Keratinocyte (primary cell): ENCODE measurements around the gene MRPS21. TPM values are rescaled to one million over a fixed set of nuclear protein-coding genes. Genes with fewer than 3 reads are reported as not detected.

Experiments
- DNase-seq: peaks from one replicate; pipeline ENCODE4 v3.0.0-alpha.2; 2011; ENCODE audit warnings: low read depth, missing footprints, low spot score
- FAIRE-seq: peaks from 2 replicates; lab custom pipeline; 2011; peaks lifted over from hg19 to GRCh38; lab: Jason Lieb, UNC
- H2AFZ ChIP-seq: 2 replicates; pipeline ENCODE4 v1.6.0; 2012; ENCODE audit warnings: low read length, control low read depth, inconsistent platforms; ENCODE audit not compliant: control insufficient read depth
- H3K27ac ChIP-seq: 2 replicates; pipeline ENCODE4 v1.5.1; 2011; ENCODE audit warnings: low read length; ENCODE audit not compliant: control insufficient read depth, insufficient read depth
- H3K27me3 ChIP-seq: 3 replicates; pipeline ENCODE4 v1.6.0; 2011; ENCODE audit warnings: low read length; ENCODE audit not compliant: control insufficient read depth, insufficient read depth; ENCODE audit errors: extremely low read depth
- H3K36me3 ChIP-seq, 2 experiments: 2 replicates in 1 of 2; 3 replicates in 1 of 2; pipeline ENCODE4 v1.5.1; 2011; ENCODE audit warnings: low read length in 2 of 2, mild to moderate bottlenecking in 1 of 2; ENCODE audit not compliant: control insufficient read depth in 2 of 2, insufficient read depth in 2 of 2; ENCODE audit errors: extremely low read depth in 1 of 2
- H3K4me1 ChIP-seq: 3 replicates; pipeline ENCODE4 v1.5.1; 2011; ENCODE audit warnings: low read length; ENCODE audit not compliant: control insufficient read depth, insufficient read depth; ENCODE audit errors: extremely low read depth
- H3K4me2 ChIP-seq: 3 replicates; pipeline ENCODE4 v1.6.0; 2011; ENCODE audit warnings: low read depth, low read length; ENCODE audit not compliant: control insufficient read depth, insufficient read depth; ENCODE audit errors: extremely low read depth
- H3K4me3 ChIP-seq, 3 experiments: fragments of 200-600 bp in 1 of 3; sonication (generic) in 1 of 3; 2 replicates in 2 of 3; 3 replicates in 1 of 3; pipeline ENCODE4 v1.5.1; 2011 to 2016; ENCODE audit warnings: low read length in 3 of 3, mild to moderate bottlenecking in 3 of 3, control low read depth in 2 of 3, inconsistent platforms in 1 of 3, low read depth in 1 of 3, mixed read lengths in 1 of 3, mixed run types in 1 of 3, moderate library complexity in 1 of 3; ENCODE audit not compliant: control insufficient read depth in 2 of 3, insufficient read depth in 2 of 3; ENCODE audit errors: extremely low read depth in 1 of 3
- H3K79me2 ChIP-seq: 2 replicates; pipeline ENCODE4 v1.6.0; 2012; ENCODE audit warnings: low read length; ENCODE audit not compliant: control insufficient read depth, insufficient read depth
- H3K9ac ChIP-seq: 3 replicates; pipeline ENCODE4 v1.6.0; 2011; ENCODE audit warnings: low read length; ENCODE audit not compliant: control insufficient read depth, insufficient read depth; ENCODE audit errors: extremely low read depth
- H3K9me1 ChIP-seq: 3 replicates; pipeline ENCODE4 v1.6.0; 2011; ENCODE audit warnings: low read length; ENCODE audit not compliant: control insufficient read depth, insufficient read depth; ENCODE audit errors: extremely low read depth
- H3K9me3 ChIP-seq: 2 replicates; pipeline ENCODE4 v1.5.1; 2012; ENCODE audit warnings: low read depth, low read length; ENCODE audit not compliant: control insufficient read depth
- H4K20me1 ChIP-seq: 3 replicates; pipeline ENCODE4 v1.6.0; 2011; ENCODE audit warnings: low read length; ENCODE audit not compliant: control insufficient read depth, insufficient read depth; ENCODE audit errors: extremely low read depth
- EZH2 ChIP-seq: IDR thresholded peaks from one replicate; pipeline ENCODE4 v1.6.1; 2012; ENCODE audit warnings: inconsistent platforms, mild to moderate bottlenecking, low read length, moderate library complexity
- dilution Hi-C: fragments of 300-500 bp; cut with MboI; formaldehyde crosslinking; loops from one replicate; pipeline ENCODE4 v1.7.0; 2020; ENCODE audit warnings: low sequenced_read_pairs; ENCODE audit not compliant: extremely low pct_ligation_motif_present
- polyA minus RNA-seq, 3 experiments: library from RNA; depleted of rRNA, polyadenylated mRNA; stranded (reverse); fragments of >200 nt; gene quantifications; 1 replicate in 1 of 3; 2 replicates in 1 of 3; 3 replicates in 1 of 3; pipeline ENCODE4 v1.2.3, GENCODE V29; 2011
- polyA plus RNA-seq, 5 experiments: library from polyadenylated mRNA; depleted of rRNA in 3 of 5; stranded (reverse) in 3 of 5; stranded (forward) in 1 of 5; unstranded in 1 of 5; fragments of >200 nt; gene quantifications; 1 replicate in 1 of 5; 2 replicates in 3 of 5; 3 replicates in 1 of 5; pipeline versions ENCODE4 v1.2.1 to v1.2.3, GENCODE V29; 2011 to 2012; ENCODE audit warnings: missing spikeins in 2 of 5, low read depth in 1 of 5, low replicate concordance in 1 of 5
- TF ChIP-seq, protein P1 (sequence below), 3 experiments: IDR thresholded peaks in 1 of 3; conservative IDR thresholded peaks in 1 of 3; optimal IDR thresholded peaks in 1 of 3; 2 replicates in 2 of 3; 3 replicates in 1 of 3; pipeline versions ENCODE3 to v1.5.1; 2011; ENCODE audit warnings: low read length in 3 of 3, mild to moderate bottlenecking in 3 of 3, moderate library complexity in 2 of 3, control low read depth in 1 of 3, inconsistent platforms in 1 of 3; ENCODE audit not compliant: insufficient read depth in 2 of 3; ENCODE audit errors: extremely low read depth in 1 of 3

MRPS21 gene
- 82.5 to 159 TPM (median 149 TPM) in 3 replicates for polyA plus RNA-seq
- polyA plus RNA-seq (2011; ENCODE audit: low read depth): 109 TPM
- polyA plus RNA-seq (2011; cell fraction: cytosol; rRNA removed): 84.0 and 99.5 TPM in 2 replicates
- 99.7 and 104 TPM in 2 replicates for polyA plus RNA-seq (2011; cell fraction: nucleus; rRNA removed)
- 79.4 and 106 TPM in 2 replicates for polyA plus RNA-seq (2012; ENCODE audit: low replicate concordance)
- 10.4 to 25.6 TPM (median 21.6 TPM) in 3 replicates for polyA minus RNA-seq
- 28.2 TPM for polyA minus RNA-seq (2011; cell fraction: cytosol; rRNA and poly(A)+ RNA removed)
- polyA minus RNA-seq (2011; cell fraction: nucleus; rRNA and poly(A)+ RNA removed): 7.7 and 11.6 TPM in 2 replicates

DNA sequence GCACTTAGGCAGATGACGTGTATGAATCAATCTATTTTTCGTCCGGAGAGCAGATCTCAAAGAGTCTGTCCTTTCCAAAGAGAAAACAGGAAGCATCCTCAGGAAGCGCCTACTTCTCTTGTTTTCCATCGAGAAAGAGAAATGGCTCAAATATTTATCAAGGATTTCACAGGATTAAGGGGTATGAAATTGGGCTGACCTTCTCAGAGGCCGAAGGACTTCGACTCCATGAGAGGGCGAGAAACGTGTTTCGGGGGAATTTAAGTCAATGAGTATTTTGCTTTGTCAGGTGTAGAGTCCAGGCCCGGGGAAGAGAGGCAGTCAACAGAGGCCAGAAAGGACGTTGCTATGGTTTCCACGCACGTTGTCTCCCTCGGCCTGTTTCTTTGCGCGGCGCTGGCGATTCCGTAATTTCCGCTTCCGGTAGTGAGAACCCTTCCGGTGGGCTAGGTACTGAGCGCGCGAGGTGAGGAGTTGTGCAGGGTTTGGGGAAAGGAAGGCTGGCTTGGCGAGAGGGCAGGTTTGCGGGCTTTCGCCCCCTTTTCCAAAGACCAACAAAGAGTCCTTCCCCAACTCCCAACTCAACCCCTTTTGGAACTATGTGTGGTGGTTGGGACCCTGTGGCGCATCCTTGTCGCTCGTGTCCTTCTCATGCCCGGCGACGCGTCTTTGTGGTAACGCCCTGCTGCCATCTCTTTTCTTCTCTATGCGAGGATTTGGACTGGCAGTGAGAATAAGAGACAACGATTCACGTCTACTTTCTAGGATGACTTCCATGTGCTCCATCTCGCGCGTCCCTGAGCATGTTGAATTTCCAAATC, at the start of gene MRPS21:
MRPS21 (plus strand) TSS at position 429 of the 821 bp plus-strand sequence. CDS start 506 bp downstream, outside the sequence.
- Histone ChIP-seq H3K27me3 (no peaks in the 10 kb centered on the region), H3K4me2 (peak within 1 kb of the TSS; percentile 94), H3K9me3 (no peaks in the 10 kb centered on the region), H3K4me3 (peak within 1 kb of the TSS; percentile 66 to 98 (median 79)), H3K4me1 (peaks cover 12% of the 10 kb centered on the region), H3K27ac (peak within 1 kb of the TSS; percentile 89), H2AFZ (peak within 1 kb of the TSS; percentile 91), H4K20me1 (no peaks in the 10 kb centered on the region), H3K79me2 (peaks cover 38% of the 10 kb centered on the region), H3K9me1 (no peaks in the 10 kb centered on the region), H3K36me3 (peaks cover 9 to 10% of the 10 kb centered on the region in 2 experiments), H3K9ac (peak within 1 kb of the TSS; percentile 91)
- DNase-seq (no peak), FAIRE-seq (peak; percentile 53)
- TF ChIP-seq, protein P1, sequence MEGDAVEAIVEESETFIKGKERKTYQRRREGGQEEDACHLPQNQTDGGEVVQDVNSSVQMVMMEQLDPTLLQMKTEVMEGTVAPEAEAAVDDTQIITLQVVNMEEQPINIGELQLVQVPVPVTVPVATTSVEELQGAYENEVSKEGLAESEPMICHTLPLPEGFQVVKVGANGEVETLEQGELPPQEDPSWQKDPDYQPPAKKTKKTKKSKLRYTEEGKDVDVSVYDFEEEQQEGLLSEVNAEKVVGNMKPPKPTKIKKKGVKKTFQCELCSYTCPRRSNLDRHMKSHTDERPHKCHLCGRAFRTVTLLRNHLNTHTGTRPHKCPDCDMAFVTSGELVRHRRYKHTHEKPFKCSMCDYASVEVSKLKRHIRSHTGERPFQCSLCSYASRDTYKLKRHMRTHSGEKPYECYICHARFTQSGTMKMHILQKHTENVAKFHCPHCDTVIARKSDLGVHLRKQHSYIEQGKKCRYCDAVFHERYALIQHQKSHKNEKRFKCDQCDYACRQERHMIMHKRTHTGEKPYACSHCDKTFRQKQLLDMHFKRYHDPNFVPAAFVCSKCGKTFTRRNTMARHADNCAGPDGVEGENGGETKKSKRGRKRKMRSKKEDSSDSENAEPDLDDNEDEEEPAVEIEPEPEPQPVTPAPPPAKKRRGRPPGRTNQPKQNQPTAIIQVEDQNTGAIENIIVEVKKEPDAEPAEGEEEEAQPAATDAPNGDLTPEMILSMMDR (optimal IDR thresholded peaks at IDR 0.05 in 1 of 3, IDR thresholded peaks at IDR 0.05 in 1 of 3, conservative IDR thresholded peaks at IDR 0.05 in 1 of 3; ENCODE audit: extremely low read depth in 1 of 3, insufficient read depth in 2 of 3, low read length in 3 of 3): no peak
- TF ChIP-seq EZH2: no peak
- dilution Hi-C loops: no loop called here

GRCh38 chr1:150249936-150250335, 43.7 kb upstream of the MRPS21 start:
- H2AFZ ChIP-seq: no peak overlapping the region
- H3K79me2 ChIP-seq: no peaks in the 10 kb centered on the region
- no peak overlapping the region for H3K4me2 ChIP-seq
- no peaks in the 10 kb centered on the region for H4K20me1 ChIP-seq
- DNase-seq: no peak
- H3K27ac ChIP-seq: no peak overlapping the region
- no peaks in the 10 kb centered on the region for H3K27me3 ChIP-seq
- FAIRE-seq: no peak
- TF ChIP-seq, protein P1 (optimal IDR thresholded peaks at IDR 0.05 in 1 of 3, IDR thresholded peaks at IDR 0.05 in 1 of 3, conservative IDR thresholded peaks at IDR 0.05 in 1 of 3; ENCODE audit: extremely low read depth in 1 of 3, insufficient read depth in 2 of 3, low read length in 3 of 3): no peak
- TF ChIP-seq EZH2: no peak
- H3K4me1 ChIP-seq: no peaks in the 10 kb centered on the region
- no peaks in the 10 kb centered on the region for H3K9me1 ChIP-seq
- H3K4me3 ChIP-seq: no peak overlapping the region
- no peak overlapping the region for H3K9ac ChIP-seq
- dilution Hi-C loops: no loop called here
- H3K36me3 ChIP-seq: no peaks in the 10 kb centered on the region
- no peaks in the 10 kb centered on the region for H3K9me3 ChIP-seq
